ENCODE data around the gene SDHC.
"Not testable (repeated sequence)": the region's sequence is repeated elsewhere in the genome, so short reads cannot be mapped to it uniquely, and the experiment has no call there.

SDHC gene

DNA sequence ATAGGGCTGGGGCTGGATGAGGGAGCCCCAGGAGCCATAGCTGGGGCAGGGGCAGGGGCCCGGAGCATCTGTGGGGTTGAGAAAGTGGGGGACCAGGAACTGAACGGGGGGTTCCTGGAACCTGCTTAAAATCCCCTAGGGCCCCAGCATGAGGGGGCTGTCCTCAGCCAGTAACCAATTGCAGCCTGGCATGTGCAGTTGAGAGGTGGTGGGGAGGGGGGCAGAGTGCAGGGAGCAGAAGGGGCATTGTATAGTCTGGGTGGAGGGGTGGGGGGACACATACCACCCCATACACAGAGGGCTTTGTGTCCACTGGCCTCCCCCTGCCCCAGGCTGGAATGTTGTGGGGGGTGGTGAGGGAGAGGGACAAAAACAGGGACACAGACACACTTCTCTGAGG, 4.3 kb upstream of the SDHC start, which contains the start of gene MPZ:
MPZ (minus strand) TSS at position 101 of the 400 bp plus-strand sequence; CDS start at position 38, 63 bp downstream.
- no peak for DNase-seq (ENCODE audit: low read depth in 2 of 3, low spot score in 2 of 3)

DNA sequence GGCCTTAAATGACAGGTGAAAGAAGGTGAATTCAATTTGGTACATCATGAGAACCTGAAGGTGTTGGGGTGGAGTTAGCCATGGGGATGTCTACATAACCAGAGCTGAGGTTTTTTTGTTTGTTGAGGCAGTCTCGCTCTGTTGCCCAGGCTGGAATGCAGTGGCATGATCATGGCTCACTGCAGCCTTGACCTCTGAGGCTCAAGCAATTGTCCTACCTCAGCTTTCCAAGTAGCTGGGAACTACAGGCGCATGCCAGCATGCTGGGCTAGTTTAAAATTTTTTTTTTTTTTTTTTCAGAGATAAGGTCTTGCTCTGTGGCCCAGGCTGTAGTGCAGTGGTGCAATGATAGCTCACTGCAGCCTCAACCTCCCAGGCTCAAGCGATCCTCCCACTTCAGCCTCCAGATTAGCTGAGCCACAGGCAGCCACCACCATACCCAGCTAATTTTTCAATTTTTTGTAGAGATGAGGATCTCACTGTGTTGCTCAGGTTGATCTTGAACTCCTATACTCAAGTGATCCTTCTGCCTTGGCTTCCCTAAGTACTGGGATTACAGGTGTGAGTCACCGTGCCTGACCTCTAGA, 2.5 kb upstream of the SDHC start:
- no peak for DNase-seq (ENCODE audit: low read depth in 2 of 3, low spot score in 2 of 3)

DNA sequence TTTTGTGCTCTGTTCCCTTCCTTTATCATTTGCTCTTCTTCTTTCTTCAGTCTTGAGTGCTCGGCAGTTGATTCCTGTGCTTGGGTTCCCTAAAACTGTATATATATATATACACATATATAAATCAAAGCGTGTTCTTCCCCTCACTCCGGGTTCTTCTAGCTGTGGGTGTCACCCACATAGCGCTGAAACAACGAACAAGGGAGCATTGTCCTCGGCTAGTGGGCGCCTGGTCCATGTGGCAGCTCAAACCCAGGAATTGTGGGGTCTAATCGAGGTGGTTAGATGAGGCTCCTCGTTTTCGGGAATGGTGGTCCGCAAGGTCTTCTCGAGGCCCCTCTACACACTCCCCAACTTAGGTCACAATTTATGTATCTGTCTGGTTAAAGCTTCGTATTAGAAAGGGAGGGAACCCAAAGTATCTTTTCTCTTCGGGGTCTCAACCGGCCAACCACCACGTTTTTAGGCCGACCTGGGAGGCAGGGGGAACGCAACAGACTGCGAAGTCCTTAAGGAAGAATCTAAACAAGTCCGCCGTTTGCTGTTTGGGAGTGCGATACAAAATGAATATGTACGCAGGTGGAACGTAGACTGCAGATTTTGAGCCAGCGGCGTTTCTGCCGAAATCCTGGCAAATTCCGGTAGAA, 504 bp upstream of the SDHC start:
- DNase-seq (ENCODE audit: low read depth in 2 of 3, low spot score in 2 of 3): no peak

- not testable (repeated sequence) for DNase-seq (ENCODE audit: low read depth in 2 of 3, low spot score in 2 of 3)
Observed at GRCh38 chr1:161315841-161316674, 1.9 kb downstream of the SDHC start.

- no peak for DNase-seq (ENCODE audit: low read depth in 2 of 3, low spot score in 2 of 3)
Observed at GRCh38 chr1:161324020-161324419, 9.8 kb downstream of the SDHC start.

GRCh38 chr1:161330346-161330745, 16.2 kb downstream of the SDHC start:
- DNase-seq (ENCODE audit: low read depth in 2 of 3, low spot score in 2 of 3): no peak

DNA sequence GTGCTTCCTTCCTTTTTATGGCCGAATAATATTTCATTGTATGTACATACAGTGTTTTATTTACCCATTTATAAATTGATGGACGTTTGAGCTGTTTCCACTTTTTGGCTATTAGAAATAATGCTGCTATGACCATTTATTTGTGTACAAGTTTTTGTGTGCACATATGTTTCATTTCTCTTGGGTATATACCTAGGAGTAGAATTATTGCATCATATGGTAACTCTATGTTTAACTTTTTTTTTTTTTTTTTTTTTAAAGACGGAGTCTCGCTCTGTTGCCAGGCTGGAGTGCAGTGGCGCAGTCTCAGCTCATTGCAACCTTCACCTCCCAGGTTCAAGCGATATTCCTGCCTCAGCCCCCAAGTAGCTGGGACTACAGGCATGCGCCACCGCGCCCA, 19.0 kb downstream of the SDHC start:
- DNase-seq (ENCODE audit: low read depth in 2 of 3, low spot score in 2 of 3): no peak

- no peak for DNase-seq (ENCODE audit: low read depth in 2 of 3, low spot score in 2 of 3)
Observed at GRCh38 chr1:161335796-161336195, 21.6 kb downstream of the SDHC start.

GRCh38 chr1:161342177-161342576, 28.0 kb downstream of the SDHC start:
- DNase-seq (ENCODE audit: low read depth in 2 of 3, low spot score in 2 of 3): no peak

DNA sequence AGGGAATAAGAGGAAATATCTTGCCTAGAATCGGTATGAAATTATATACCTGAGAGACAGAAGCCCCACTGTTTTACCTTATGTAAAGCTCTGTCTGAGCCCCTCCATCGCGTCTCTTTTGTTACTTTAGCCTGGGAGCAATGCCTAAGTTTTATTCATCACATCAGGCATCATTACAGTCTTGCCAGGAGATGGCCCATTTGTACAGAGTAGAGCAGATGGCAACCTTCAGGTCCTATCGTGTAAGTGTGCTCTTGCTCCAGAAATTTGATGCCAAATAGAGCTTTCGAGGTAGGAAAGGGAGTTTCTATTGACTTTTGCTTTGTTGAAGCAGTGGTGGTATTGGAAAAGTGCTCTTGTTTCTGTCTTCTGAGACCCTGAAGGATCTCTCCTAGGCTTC, 28.6 kb downstream of the SDHC start:
- no peak for DNase-seq (ENCODE audit: low read depth in 2 of 3, low spot score in 2 of 3)

DNA sequence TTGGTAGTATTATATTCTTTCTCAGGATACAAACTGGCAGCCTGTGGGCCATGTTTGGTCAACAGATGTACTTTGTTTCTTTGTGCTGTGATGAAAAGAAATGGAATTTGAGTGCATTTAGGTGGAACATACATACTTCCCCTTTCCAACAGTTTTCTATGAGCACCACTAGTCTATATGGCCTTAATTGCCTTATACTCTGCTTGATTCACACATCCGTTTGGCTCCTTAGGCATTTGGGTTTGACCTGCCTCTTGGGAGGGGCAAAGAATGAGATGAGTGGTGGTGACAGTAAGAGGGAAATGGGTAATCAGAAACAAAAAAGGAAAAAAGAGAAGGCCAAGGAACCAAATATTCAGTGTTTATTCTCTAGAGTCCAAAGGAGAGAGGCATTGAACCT, 36.5 kb downstream of the SDHC start:
- DNase-seq (ENCODE audit: low read depth in 2 of 3, low spot score in 2 of 3): no peak

DNA sequence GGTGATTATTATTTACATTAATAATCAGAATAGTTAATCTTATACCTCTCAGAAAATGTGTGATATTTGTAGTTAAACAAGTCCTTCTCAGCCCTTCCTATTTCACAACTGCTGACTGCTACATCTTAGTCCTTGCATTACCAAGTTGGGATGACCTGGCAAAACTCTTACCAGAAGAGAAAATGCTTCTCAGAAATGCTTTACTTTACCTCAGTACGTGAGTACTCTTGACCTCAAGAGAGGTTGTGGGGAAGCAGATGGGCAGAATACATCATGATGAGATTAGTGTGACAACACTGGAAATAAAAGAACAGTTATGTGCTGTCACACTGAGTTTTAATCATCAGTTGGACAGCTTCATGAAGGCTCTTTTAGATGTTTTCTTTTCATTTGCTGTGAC, 37.3 kb downstream of the SDHC start:
- DNase-seq (ENCODE audit: low read depth in 2 of 3, low spot score in 2 of 3): no peak

DNA sequence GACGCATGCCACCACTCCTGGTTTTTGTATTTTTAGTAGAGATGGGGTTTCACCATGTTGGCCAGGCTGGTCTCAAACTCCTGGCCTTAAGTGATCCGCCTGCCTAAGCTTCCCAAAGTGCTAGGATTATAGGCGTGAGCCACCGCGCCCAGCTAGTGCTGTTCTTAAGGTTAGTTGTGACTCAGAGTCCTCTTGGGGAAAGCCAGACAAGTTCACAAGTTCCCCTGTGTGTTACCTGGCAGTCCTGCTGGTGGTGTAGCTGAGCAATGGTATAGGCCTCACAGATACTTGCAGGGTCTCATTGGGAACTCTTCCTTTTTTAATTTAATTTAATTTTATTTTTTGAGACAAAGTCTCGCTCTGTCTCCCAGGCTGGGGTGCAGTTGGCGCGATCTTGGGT, 42.9 kb downstream of the SDHC start:
- DNase-seq (ENCODE audit: low read depth in 2 of 3, low spot score in 2 of 3): no peak

DNA sequence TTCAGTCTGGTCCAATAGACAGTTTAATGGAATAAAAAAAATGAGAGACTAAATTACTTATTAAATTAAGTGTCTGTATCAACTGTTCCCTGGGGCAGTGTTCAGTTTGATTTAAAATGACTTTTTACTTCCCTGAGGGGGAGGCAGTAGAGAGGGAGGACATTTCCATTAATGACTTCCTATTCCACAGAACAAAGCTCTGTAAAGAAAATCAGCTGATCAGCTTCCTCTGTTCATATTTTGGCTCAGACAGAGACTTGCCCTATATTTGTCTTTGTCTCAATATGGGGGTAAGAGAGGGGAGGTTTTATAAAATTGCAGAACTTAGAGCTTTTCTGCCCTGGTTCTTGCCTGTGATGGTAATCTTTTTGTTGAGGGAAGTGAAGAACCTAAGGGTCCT, 45.1 kb downstream of the SDHC start:
- no peak for DNase-seq (ENCODE audit: low read depth in 2 of 3, low spot score in 2 of 3)

DNA sequence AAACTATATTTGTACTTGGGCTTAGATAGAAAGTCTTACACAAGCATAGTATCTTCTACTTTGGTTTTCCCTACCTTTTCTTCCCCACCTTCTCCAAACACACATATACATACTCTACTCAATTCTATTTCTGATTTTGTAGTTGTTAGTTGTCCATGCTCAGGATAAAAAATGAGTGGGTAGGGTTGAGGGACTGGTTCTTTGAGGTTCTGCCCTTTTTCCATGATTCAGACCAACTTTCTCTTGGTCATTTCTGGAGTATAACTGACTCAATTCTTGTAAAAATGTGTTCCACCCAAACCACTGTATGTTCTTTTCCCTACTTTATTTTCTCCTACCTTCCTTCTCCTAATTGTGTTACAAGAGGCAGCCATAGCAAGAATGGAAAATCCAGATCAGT, 50.2 kb downstream of the SDHC start:
- no peak for DNase-seq (ENCODE audit: low read depth in 2 of 3, low spot score in 2 of 3)

DNA sequence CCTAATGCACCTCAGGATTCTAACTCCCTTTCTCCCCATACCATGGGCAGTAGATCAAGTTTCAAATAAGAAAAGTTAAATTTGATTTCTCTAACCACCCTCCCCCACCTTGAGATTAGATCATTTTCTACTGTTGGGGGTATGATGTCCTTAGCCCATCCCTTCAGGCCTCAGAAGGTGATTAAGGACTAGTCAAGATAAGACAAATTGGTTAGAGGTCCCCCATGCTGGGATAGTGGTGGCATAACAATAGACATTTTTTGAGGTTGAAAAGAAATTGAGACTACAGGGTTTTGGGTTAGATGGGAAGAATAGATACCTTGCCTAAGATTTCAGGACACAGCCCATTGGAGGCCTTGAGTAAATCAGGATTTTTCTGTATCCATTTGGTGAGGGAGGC, 51.0 kb downstream of the SDHC start:
- DNase-seq (ENCODE audit: low read depth in 2 of 3, low spot score in 2 of 3): no peak

DNA sequence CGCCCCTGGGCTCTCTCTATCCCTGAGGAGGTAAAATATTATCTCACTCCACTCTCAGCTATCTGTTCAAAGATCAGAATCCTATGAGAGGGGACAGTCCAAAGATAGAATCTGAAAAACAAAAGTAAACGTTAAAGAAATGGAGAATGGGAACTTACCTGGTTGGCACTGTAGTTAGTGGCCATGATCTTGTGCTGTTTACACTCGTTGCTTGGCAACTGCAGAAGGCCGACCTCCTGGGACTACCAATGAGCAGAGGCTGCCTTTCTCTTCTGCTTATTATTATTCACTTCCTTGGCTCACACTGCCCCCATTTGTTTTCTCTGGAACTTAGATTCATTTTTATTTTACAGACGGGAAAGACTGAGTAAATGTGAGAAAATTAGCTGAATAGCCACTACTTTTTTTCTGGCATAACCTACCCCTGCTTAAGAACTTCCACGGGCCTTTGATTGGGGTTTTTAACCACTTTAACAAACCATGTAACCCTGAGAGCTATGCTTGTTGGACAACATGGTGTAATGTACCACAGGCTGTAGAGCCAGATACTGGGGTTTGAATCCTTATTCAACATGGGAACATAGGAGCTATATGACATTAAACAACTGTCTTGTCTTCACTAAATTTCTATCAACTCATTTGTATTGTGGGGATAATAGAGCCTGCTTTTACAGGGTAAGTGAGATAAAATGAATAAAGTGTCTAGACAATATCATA, 53.7 kb downstream of the SDHC start, which contains the start of gene CFAP126:
CFAP126 (minus strand) TSS at position 193 of the 717 bp plus-strand sequence; CDS start at position 185, 8 bp downstream.
- no peak for DNase-seq (ENCODE audit: low read depth in 2 of 3, low spot score in 2 of 3)

- DNase-seq (ENCODE audit: low read depth in 2 of 3, low spot score in 2 of 3): no peak
Observed at GRCh38 chr1:161373442-161373841, 59.3 kb downstream of the SDHC start.

GRCh38 chr1:161374373-161374772, 60.2 kb downstream of the SDHC start:
- no peak for DNase-seq (ENCODE audit: low read depth in 2 of 3, low spot score in 2 of 3)

DNA sequence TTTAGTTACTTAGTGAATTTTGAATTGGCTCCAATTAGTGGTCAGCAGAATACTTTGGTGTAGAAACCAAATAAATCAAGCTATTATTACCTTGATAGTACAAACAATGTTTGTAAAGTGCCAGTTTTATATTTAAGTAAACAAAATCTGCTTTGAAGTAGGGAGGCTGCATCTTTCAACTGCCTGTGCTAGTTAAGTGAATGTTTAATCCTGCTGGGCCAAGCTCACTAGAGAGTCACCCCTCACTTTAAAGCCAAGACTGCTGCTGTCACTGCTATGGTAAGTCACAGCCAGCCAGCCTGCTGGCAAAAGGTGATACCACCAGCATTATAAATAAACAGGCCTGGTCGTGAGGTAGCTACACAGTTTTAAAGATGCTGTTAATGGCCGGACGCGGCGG, 63.8 kb downstream of the SDHC start:
- no peak for DNase-seq (ENCODE audit: low read depth in 2 of 3, low spot score in 2 of 3)

DNA sequence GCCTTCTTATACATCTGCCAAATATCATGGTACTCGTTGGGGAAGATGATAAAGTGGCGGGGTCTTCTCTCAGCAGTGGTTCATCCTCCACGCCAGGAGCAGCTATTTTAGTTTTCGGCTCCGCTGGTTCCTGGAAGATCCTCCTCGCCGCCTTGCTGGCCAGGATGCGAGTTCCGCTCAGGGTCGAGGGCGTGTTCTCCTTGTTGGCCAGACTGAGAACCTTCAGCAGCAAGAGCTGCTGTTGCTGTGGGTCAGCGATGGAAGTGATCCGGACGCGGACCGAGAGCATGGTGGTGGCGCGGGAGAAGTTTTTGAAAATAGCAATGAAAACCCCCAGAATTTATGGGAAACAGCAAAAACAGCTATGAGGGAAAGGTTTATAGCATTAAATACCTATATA, 64.9 kb downstream of the SDHC start:
- DNase-seq (ENCODE audit: low read depth in 2 of 3, low spot score in 2 of 3): no peak

DNA sequence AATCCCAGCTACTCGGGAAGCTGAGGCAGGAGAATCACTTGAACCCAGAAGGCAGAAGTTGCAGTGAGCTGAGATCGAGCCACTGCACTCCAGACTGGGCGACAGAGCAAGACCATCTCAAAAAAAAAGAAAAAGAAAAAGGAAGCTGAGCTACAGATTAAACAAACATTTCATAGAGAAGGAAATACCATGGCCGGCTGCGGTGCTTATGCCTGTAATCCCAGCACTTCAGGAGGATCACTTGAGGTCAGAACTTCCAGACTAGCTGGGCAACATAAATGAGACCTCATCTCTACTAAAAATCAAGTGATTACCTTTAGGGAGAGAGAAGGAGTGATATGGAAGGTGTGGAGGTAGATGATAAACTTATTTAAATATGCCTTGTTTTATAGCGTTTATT, 67.5 kb downstream of the SDHC start:
- no peak for DNase-seq (ENCODE audit: low read depth in 2 of 3, low spot score in 2 of 3)

Data from activated CD8-positive, alpha-beta memory T cell treated with anti-CD3 and anti-CD28 coated beads for 48 hours (primary cell).